Measurements from ENCODE around the gene DAPP1. TPM values are rescaled to one million over a fixed set of nuclear protein-coding genes. Genes with fewer than 3 reads are reported as not detected.

The DAPP1 gene
- polyA plus RNA-seq, 6 donors from 2014 or later: 114 to 255 (median 199) TPM

DNA sequence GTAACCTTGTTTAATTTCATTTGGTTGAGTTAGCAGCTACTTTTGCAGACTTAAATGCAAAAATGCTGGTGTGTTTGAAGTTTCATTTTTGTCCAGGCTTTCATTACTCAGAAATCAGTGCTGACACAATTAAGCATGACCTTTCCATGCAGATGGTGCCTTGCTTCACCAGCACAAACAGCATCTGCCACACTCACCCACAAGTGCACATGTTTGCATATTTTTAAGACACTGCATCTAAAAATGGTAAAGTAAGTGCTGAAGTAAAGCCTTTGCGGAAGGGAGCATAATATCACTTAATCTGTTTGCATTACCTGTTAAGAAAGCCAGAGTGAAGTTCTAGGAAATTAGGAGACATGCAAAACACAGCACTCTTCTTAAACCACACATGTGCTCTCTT is 7.3 kb upstream of the DAPP1 start:
- Mint-ChIP-seq H3K4me3 (no peak overlapping the region), H3K27me3 (peaks cover 1 to 14% (median 9%) of the 10 kb centered on the region in 3 donors), H3K36me3 (no peaks in the 10 kb centered on the region), H3K9me3 (no peaks in the 10 kb centered on the region), H3K27ac (peak overlapping the region in 1 of 6 donors; percentile 18), H3K4me1 (peaks cover 10 to 17% (median 15%) of the 10 kb centered on the region in 3 donors)
- DNase-seq (no peak), ATAC-seq (ENCODE audit: low read depth in 2 of 2) (peak in 1 of 2 donors; percentile 25)

GRCh38 chr4:99810536-99810935 is 6.1 kb upstream of the DAPP1 start:
- peaks cover 20 to 23% (median 21%) of the 10 kb centered on the region in 3 donors for H3K4me1 Mint-ChIP-seq
- H3K9me3 Mint-ChIP-seq: no peaks in the 10 kb centered on the region
- peaks cover 0 to 9% (median 2%) of the 10 kb centered on the region in 3 donors for H3K27me3 Mint-ChIP-seq
- no peak for ATAC-seq (ENCODE audit: low read depth in 2 of 2)
- H3K4me3 Mint-ChIP-seq: no peak overlapping the region
- no peak for DNase-seq
- H3K27ac Mint-ChIP-seq: peak overlapping the region in 2 of 6 donors; percentile 6 to 79
- no peaks in the 10 kb centered on the region for H3K36me3 Mint-ChIP-seq

GRCh38 chr4:99811117-99811516 is 5.5 kb upstream of the DAPP1 start:
- peak overlapping the region in 1 of 6 donors; percentile 31 for H3K27ac Mint-ChIP-seq
- peaks cover 24 to 29% (median 26%) of the 10 kb centered on the region in 3 donors for H3K4me1 Mint-ChIP-seq
- no peak overlapping the region for H3K4me3 Mint-ChIP-seq
- ATAC-seq (ENCODE audit: low read depth in 2 of 2) (no peak), DNase-seq (no peak)
- H3K27me3 Mint-ChIP-seq: peaks cover 0 to 5% (median 0%) of the 10 kb centered on the region in 3 donors
- H3K36me3 Mint-ChIP-seq: no peaks in the 10 kb centered on the region
- no peaks in the 10 kb centered on the region for H3K9me3 Mint-ChIP-seq

DNA sequence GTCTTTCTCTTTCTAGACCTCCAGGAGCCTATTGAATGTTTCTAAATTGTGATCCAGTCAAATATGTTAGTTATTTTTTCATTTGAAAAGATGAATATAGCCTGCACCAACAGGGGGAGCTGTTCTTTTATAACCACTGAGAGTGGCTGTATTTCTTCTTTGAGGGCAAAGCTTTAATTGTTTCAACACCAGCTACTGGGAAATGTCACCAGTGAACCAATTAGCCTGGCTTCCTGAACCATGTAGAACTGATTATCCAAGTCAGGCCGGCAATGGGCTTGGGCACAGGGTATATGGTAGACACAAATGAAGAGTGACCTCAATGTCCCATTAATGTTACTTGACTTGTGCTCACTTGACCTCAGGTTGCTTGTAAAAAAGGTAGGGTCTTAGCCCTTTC is 4.8 kb upstream of the DAPP1 start:
- H3K27ac Mint-ChIP-seq: peak overlapping the region in 2 of 6 donors; percentile 31 to 33
- ATAC-seq (ENCODE audit: low read depth in 2 of 2): no peak
- H3K4me3 Mint-ChIP-seq: peak overlapping the region in 1 of 8 donors; percentile 22
- H3K4me1 Mint-ChIP-seq: peaks cover 27 to 35% (median 29%) of the 10 kb centered on the region in 3 donors
- no peaks in the 10 kb centered on the region for H3K36me3 Mint-ChIP-seq
- peak; percentile 47 for DNase-seq
- peaks cover 0 to 5% (median 0%) of the 10 kb centered on the region in 3 donors for H3K27me3 Mint-ChIP-seq
- no peaks in the 10 kb centered on the region for H3K9me3 Mint-ChIP-seq

GRCh38 chr4:99815597-99816011 is 1.0 kb upstream of the DAPP1 start:
- Mint-ChIP-seq H3K4me3 (peak overlapping the region in 7 of 8 donors; percentile 53 to 98 (median 80)), H3K27ac (peak overlapping the region; percentile 93 to 99 (median 98)), H3K27me3 (no peaks in the 10 kb centered on the region), H3K36me3 (peaks cover 0 to 11% of the 10 kb centered on the region in 2 donors), H3K9me3 (no peaks in the 10 kb centered on the region), H3K4me1 (peaks cover 45 to 51% (median 46%) of the 10 kb centered on the region in 3 donors)
- no peak for DNase-seq
- ATAC-seq (ENCODE audit: low read depth in 2 of 2): no peak

- ATAC-seq (ENCODE audit: low read depth in 2 of 2): peak; percentile 48 to 60
- H3K27ac Mint-ChIP-seq: peak overlapping the region; percentile 93 to 99 (median 98)
- peaks cover 0 to 11% of the 10 kb centered on the region in 2 donors for H3K36me3 Mint-ChIP-seq
- H3K9me3 Mint-ChIP-seq: peaks cover 0 to 3% (median 0%) of the 10 kb centered on the region in 7 donors
- peak; percentile 61 for DNase-seq
- H3K4me1 Mint-ChIP-seq: peaks cover 51 to 63% (median 56%) of the 10 kb centered on the region in 3 donors
- H3K27me3 Mint-ChIP-seq: no peaks in the 10 kb centered on the region
- peak overlapping the region; percentile 90 to 98 (median 93) for H3K4me3 Mint-ChIP-seq
These were observed 773 bp downstream of the DAPP1 start for GRCh38 chr4:99817309-99817890.

GRCh38 chr4:99818661-99819060 is 2.0 kb downstream of the DAPP1 start:
- H3K36me3 Mint-ChIP-seq: peaks cover 0 to 11% of the 10 kb centered on the region in 2 donors
- H3K4me3 Mint-ChIP-seq: peak overlapping the region; percentile 90 to 98 (median 93)
- H3K4me1 Mint-ChIP-seq: peaks cover 53 to 72% (median 65%) of the 10 kb centered on the region in 3 donors
- no peaks in the 10 kb centered on the region for H3K27me3 Mint-ChIP-seq
- ATAC-seq (ENCODE audit: low read depth in 2 of 2): no peak
- DNase-seq: no peak
- H3K27ac Mint-ChIP-seq: peak overlapping the region in 4 of 6 donors; percentile 36 to 98 (median 95)
- H3K9me3 Mint-ChIP-seq: peaks cover 0 to 5% (median 0%) of the 10 kb centered on the region in 7 donors

GRCh38 chr4:99821918-99822503 is 5.4 kb downstream of the DAPP1 start:
- DNase-seq: peak; percentile 54
- ATAC-seq (ENCODE audit: low read depth in 2 of 2): peak; percentile 73 to 79
- H3K27ac Mint-ChIP-seq: peak overlapping the region; percentile 54 to 97 (median 78)
- H3K4me3 Mint-ChIP-seq: peak overlapping the region; percentile 61 to 93 (median 75)
- peaks cover 9 to 24% of the 10 kb centered on the region in 2 donors for H3K36me3 Mint-ChIP-seq
- H3K4me1 Mint-ChIP-seq: peaks cover 71 to 85% (median 79%) of the 10 kb centered on the region in 3 donors
- H3K9me3 Mint-ChIP-seq: peaks cover 0 to 5% (median 0%) of the 10 kb centered on the region in 7 donors
- no peaks in the 10 kb centered on the region for H3K27me3 Mint-ChIP-seq

DNA sequence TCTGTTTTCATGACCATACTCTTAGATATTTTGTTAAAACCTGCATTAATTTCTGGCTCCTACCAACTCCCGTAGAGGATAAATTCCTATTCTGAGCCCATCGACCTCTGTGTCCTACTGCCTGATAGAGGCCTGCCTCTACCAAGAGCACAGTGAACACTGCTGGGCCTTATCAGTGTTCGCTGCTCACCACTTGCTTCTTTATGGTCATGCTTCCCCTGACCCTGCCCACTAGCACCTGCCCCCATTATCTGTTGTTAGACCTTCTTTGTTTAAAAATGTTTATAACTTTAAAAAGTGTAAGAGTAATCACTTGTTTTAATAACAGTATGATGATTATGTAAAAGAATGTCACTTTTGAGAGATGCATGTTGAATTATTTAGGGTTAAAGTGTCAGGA is 6.1 kb downstream of the DAPP1 start:
- peak overlapping the region; percentile 65 to 94 (median 79) for H3K27ac Mint-ChIP-seq
- DNase-seq: no peak
- peak overlapping the region in 5 of 8 donors; percentile 72 to 93 (median 75) for H3K4me3 Mint-ChIP-seq
- no peaks in the 10 kb centered on the region for H3K27me3 Mint-ChIP-seq
- peaks cover 0 to 5% (median 0%) of the 10 kb centered on the region in 7 donors for H3K9me3 Mint-ChIP-seq
- H3K4me1 Mint-ChIP-seq: peaks cover 69 to 93% (median 85%) of the 10 kb centered on the region in 3 donors
- no peak for ATAC-seq (ENCODE audit: low read depth in 2 of 2)
- peaks cover 9 to 25% of the 10 kb centered on the region in 2 donors for H3K36me3 Mint-ChIP-seq

- peak overlapping the region; percentile 18 to 85 (median 70) for H3K27ac Mint-ChIP-seq
- H3K36me3 Mint-ChIP-seq: peaks cover 9 to 19% of the 10 kb centered on the region in 2 donors
- peaks cover 63 to 93% (median 79%) of the 10 kb centered on the region in 3 donors for H3K4me1 Mint-ChIP-seq
These were observed 7.5 kb downstream of the DAPP1 start for GRCh38 chr4:99824070-99824599.

DNA sequence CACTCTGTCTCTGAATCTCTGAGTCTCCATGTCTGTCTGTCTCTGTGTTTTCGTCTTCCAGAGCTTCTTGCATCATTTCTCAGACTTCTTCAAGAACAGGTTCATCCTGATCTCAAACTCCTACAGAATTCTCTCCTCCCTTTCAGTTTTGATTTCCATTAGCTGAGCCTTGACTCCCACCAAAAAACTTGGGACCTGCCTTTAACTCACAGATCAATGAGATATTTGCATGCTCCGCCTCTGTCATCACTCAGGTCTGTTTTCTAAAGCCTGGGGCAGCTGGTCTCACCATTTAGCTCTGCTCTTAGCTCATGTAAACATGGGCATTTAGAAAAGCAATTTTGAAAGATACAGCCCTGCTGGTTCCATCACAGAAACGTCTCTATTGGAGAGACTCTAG is 8.6 kb downstream of the DAPP1 start:
- Mint-ChIP-seq H3K27me3 (no peaks in the 10 kb centered on the region), H3K27ac (peak overlapping the region in 5 of 6 donors; percentile 21 to 89 (median 84)), H3K4me1 (peaks cover 55 to 90% (median 71%) of the 10 kb centered on the region in 3 donors), H3K4me3 (peak overlapping the region in 7 of 8 donors; percentile 1 to 86 (median 55)), H3K9me3 (peaks cover 0 to 5% (median 0%) of the 10 kb centered on the region in 7 donors), H3K36me3 (peaks cover 9 to 16% of the 10 kb centered on the region in 2 donors)
- ATAC-seq (ENCODE audit: low read depth in 2 of 2): no peak
- DNase-seq: no peak

More at GRCh38 chr4:99824070-99824599, 7.5 kb downstream of the DAPP1 start:
- ATAC-seq (ENCODE audit: low read depth in 2 of 2): no peak
- H3K4me3 Mint-ChIP-seq: peak overlapping the region in 6 of 8 donors; percentile 12 to 86 (median 56)
- H3K9me3 Mint-ChIP-seq: peaks cover 0 to 5% (median 0%) of the 10 kb centered on the region in 7 donors
- DNase-seq: no peak
- no peaks in the 10 kb centered on the region for H3K27me3 Mint-ChIP-seq

DNA sequence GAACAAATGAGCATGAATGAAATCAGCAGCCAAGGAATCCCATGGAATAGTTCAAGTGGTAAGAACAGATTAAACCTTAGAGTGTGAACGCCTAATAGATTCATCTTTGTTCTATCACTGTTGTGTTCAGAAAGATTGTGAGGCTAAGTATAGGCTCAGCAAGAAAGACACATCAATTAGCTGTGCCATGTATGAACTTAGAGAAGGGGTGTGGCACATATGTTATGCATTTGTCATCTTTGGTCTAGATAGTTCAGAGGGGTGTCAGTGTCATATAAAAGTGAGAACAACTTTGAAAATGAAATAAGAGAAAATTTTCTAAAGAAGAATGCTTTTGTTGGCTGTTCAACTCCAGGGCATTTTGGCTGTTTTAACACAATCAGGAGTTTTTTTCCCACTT is 9.4 kb downstream of the DAPP1 start:
- Mint-ChIP-seq H3K4me3 (peak overlapping the region in 1 of 8 donors; percentile 16), H3K4me1 (peaks cover 60 to 88% (median 74%) of the 10 kb centered on the region in 3 donors), H3K27me3 (no peaks in the 10 kb centered on the region), H3K36me3 (peaks cover 9 to 16% of the 10 kb centered on the region in 2 donors), H3K9me3 (peaks cover 0 to 5% (median 0%) of the 10 kb centered on the region in 7 donors), H3K27ac (peak overlapping the region in 3 of 6 donors; percentile 21 to 91 (median 85))
- ATAC-seq (ENCODE audit: low read depth in 2 of 2): no peak
- no peak for DNase-seq

GRCh38 chr4:99827454-99827853 is 10.8 kb downstream of the DAPP1 start:
- no peak for ATAC-seq (ENCODE audit: low read depth in 2 of 2)
- H3K4me1 Mint-ChIP-seq: peaks cover 59 to 80% (median 72%) of the 10 kb centered on the region in 3 donors
- DNase-seq: no peak
- no peaks in the 10 kb centered on the region for H3K27me3 Mint-ChIP-seq
- peaks cover 0 to 2% (median 0%) of the 10 kb centered on the region in 7 donors for H3K9me3 Mint-ChIP-seq
- peak overlapping the region in 1 of 8 donors; percentile 6 for H3K4me3 Mint-ChIP-seq
- H3K27ac Mint-ChIP-seq: peak overlapping the region in 4 of 6 donors; percentile 12 to 91 (median 26)
- H3K36me3 Mint-ChIP-seq: peaks cover 15 to 20% of the 10 kb centered on the region in 2 donors
